Measurements from ENCODE around the gene DNAJC5. TPM values are rescaled to one million over a fixed set of nuclear protein-coding genes. Genes with fewer than 3 reads are reported as not detected.
"Not testable (repeated sequence)": the region's sequence is repeated elsewhere in the genome, so short reads cannot be mapped to it uniquely, and the experiment has no call there.

DNAJC5 gene
- polyA plus RNA-seq, 3 donors = 19.0 to 22.9 (median 21.1) TPM

- WGBS, 3 donors = 91 to 98% (median 97%) methylated on average over 13 of the region's 13 CpGs
Measured at GRCh38 chr20:63880901-63881300, 14.0 kb upstream of the DNAJC5 start.

GRCh38 chr20:63881451-63882226, 13.3 kb upstream of the DNAJC5 start:
- 87 to 90% (median 89%) methylated on average over 19 of the region's 19 CpGs for WGBS, 3 donors
- H3K27ac ChIP-seq (ENCODE audit: low read depth, low read length) = no peak overlapping the region

More at GRCh38 chr20:63880901-63881300, 14.0 kb upstream of the DNAJC5 start:
- not testable (repeated sequence) for H3K27ac ChIP-seq (ENCODE audit: low read depth, low read length)

GRCh38 chr20:63882257-63883200, 12.4 kb upstream of the DNAJC5 start:
- 85 to 88% (median 88%) methylated on average over 28 of the region's 28 CpGs for WGBS, 3 donors
- no peak overlapping the region for H3K27ac ChIP-seq (ENCODE audit: low read depth, low read length)

GRCh38 chr20:63883201-63883593, 11.7 kb upstream of the DNAJC5 start:
- 72 to 94% (median 90%) methylated on average over 6 of the region's 6 CpGs for WGBS, 3 donors
- H3K27ac ChIP-seq (ENCODE audit: low read depth, low read length) = no peak overlapping the region

GRCh38 chr20:63884506-63885263, 10.2 kb upstream of the DNAJC5 start:
- H3K27ac ChIP-seq (ENCODE audit: low read depth, low read length) = no peak overlapping the region
- 78 to 85% (median 84%) methylated on average over 21 of the region's 21 CpGs for WGBS, 3 donors

- no peak overlapping the region for H3K27ac ChIP-seq (ENCODE audit: low read depth, low read length)
- WGBS, 3 donors = 88 to 91% (median 88%) methylated on average over 27 of the region's 27 CpGs
Measured at GRCh38 chr20:63885264-63886053, 9.5 kb upstream of the DNAJC5 start.

- 92 to 93% (median 92%) methylated on average over 13 to 14 of the region's 14 CpGs for WGBS, 3 donors
- H3K27ac ChIP-seq (ENCODE audit: low read depth, low read length) = no peak overlapping the region
Measured at GRCh38 chr20:63886054-63886419, 8.9 kb upstream of the DNAJC5 start.

GRCh38 chr20:63886921-63887320, 8.0 kb upstream of the DNAJC5 start:
- H3K27ac ChIP-seq (ENCODE audit: low read depth, low read length) = no peak overlapping the region
- 93 to 95% (median 94%) methylated on average over 11 of the region's 11 CpGs for WGBS, 3 donors

- no peak overlapping the region for H3K27ac ChIP-seq (ENCODE audit: low read depth, low read length)
- 73 to 90% (median 74%) methylated on average over 25 of the region's 25 CpGs for WGBS, 3 donors
Measured at GRCh38 chr20:63889241-63890200, 5.4 kb upstream of the DNAJC5 start.

- 64 to 79% (median 72%) methylated on average over 7 of the region's 7 CpGs for WGBS, 3 donors
- H3K27ac ChIP-seq (ENCODE audit: low read depth, low read length) = no peak overlapping the region
Measured at GRCh38 chr20:63890201-63890576, 4.7 kb upstream of the DNAJC5 start.

GRCh38 chr20:63890616-63891015, 4.3 kb upstream of the DNAJC5 start:
- 74 to 85% (median 76%) methylated on average over 7 of the region's 7 CpGs for WGBS, 3 donors
- no peak overlapping the region for H3K27ac ChIP-seq (ENCODE audit: low read depth, low read length)

GRCh38 chr20:63891061-63892002, 3.6 kb upstream of the DNAJC5 start:
- 84 to 87% (median 84%) methylated on average over 29 of the region's 29 CpGs for WGBS, 3 donors
- no peak overlapping the region for H3K27ac ChIP-seq (ENCODE audit: low read depth, low read length)

- H3K27ac ChIP-seq (ENCODE audit: low read depth, low read length) = no peak overlapping the region
- 90 to 91% (median 90%) methylated on average over 7 of the region's 7 CpGs for WGBS, 3 donors
Measured at GRCh38 chr20:63892402-63892801, 2.5 kb upstream of the DNAJC5 start.

GRCh38 chr20:63893999-63894357, 948 bp upstream of the DNAJC5 start:
- no peak overlapping the region for H3K27ac ChIP-seq (ENCODE audit: low read depth, low read length)
- 24 to 26% (median 26%) methylated on average over 6 of the region's 6 CpGs for WGBS, 3 donors

- H3K27ac ChIP-seq (ENCODE audit: low read depth, low read length) = no peak overlapping the region
- 0 to 1% (median 1%) methylated on average over 26 to 84 of the region's 87 CpGs for WGBS, 3 donors
Measured at GRCh38 chr20:63895202-63895951, 451 bp downstream of the DNAJC5 start.

All from adipose tissue (tissue), 3 donors.